Measurements from ENCODE around the gene TRIM66.
"Not testable (repeated sequence)": the region's sequence is repeated elsewhere in the genome, so short reads cannot be mapped to it uniquely, and the experiment has no call there.

Gene TRIM66

GRCh38 chr11:8689726-8690255, 7.3 kb upstream of the TRIM66 start:
- DNase-seq: no peak

DNA sequence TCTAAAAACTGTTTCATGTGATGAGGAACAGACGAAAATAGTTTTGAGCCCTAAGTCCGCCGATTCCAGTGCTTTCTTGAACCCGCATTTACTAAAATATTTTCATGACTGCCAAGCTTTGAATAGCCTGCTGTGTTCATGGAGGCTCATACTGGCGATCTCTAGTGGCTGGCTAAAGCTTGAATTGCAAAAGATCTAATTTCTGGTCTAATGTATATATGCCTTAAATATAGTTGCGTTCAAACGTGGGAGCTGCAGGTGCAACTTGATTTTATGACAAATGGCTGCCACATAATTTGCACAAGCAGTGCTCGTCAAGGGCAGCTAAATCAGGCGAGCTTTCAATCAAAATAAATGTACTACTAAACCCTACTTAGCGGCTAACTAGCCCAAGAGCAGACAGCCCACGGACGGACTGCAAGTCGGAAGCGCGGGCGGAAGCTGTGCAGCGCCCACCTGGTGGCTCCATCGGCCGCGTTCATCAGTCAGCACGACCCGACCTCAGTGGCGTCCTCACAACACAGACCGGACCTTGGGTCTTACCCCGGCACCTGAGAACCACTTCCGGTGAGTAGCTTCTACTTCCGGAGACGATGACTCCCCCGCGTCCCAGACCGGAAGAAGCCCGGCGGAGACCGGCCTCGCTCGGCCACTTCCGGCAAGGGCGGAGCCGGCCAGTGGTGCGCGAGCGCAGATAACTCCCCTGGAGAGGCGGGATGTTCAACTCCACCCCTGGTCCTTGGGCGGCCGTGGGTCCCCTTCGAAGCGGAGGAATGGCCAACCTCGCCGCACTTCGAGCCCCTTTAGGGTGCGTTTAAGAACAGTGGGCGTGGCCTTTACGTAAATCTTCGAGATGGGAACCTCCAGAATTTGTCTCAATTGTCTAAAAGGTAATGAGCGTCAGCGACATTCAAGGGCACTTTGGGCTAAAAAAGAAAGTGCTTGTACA, 6.2 kb upstream of the TRIM66 start:
- DNase-seq: peak; percentile 55 to 93

DNA sequence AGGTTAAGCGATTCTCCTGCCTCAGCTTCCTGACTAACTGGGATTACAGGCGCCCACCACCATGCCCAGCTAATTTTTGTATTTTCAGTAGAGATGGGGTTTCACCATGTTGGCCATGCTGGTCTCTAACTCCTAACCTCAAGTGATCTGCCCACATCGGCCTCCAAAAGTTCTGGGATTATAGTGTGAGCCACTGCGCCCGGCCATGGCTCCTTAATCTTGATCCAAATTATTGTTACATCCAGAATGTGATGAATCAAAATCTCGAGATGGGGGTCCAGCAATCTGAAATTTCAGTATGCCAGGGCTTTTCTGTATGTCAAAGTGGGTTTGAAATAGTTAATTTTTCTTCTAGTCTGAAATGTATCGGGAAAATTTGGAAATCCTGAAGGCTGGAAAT, 3.9 kb upstream of the TRIM66 start:
- no peak for DNase-seq

GRCh38 chr11:8685820-8686219, 3.4 kb upstream of the TRIM66 start:
- DNase-seq: no peak

- DNase-seq: no peak
Measured at GRCh38 chr11:8685306-8685705, 2.8 kb upstream of the TRIM66 start.

DNA sequence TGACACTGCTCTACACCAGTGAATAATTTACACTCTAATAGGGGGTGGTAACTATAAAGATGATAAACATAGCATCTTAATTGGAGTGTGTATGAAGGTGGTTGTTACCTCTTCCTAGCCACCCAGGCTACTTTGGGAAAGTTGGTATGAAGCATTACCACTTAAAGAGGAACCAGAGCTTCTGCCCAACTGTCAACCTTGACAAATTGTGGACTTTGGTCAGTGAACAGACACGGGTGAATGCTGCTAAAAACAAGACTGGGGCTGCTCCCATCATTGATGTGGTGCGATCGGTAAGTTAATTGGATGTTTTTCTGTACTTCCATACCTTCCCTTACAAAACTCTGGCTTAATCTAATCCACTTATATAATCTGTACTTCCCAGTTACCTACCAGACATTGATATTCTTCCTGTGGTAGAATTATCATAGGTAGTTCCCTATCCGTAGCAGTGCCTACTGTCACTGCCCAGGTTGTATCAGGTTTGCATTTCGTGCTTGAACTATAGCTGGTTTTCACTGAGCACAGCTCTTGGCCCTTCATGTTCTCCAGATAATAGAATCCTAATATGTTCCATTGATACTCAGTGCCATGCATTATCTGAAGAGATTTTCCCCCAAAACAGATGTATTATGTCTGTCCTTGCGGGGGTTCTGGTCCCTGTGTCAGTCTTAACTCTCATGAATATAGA, 2.3 kb upstream of the TRIM66 start:
- DNase-seq: no peak

GRCh38 chr11:8683115-8683807, 796 bp upstream of the TRIM66 start:
- no peak for DNase-seq

DNA sequence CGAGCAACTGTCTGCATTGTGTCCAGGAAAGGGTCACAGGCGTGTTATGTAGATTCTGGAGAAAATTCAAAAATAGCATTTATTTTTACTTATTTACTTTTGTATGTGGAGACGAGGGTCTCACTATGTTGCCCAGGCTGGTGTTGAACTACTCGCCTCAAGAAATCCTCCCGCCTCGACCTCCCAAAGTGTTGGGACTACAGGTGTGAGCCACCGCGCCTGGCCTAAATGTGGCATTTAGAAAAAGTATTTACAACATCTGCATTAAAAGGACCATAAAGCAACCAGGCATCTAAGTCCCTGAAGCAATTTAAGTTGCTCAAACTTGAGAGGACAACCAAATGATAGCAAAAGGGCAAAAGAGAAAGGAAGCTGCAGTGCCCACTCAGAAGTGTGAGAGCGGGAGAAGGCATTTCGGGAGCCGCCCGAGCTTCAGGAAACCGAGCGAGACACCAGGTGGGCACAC, 595 bp downstream of the TRIM66 start:
- DNase-seq: no peak

DNA sequence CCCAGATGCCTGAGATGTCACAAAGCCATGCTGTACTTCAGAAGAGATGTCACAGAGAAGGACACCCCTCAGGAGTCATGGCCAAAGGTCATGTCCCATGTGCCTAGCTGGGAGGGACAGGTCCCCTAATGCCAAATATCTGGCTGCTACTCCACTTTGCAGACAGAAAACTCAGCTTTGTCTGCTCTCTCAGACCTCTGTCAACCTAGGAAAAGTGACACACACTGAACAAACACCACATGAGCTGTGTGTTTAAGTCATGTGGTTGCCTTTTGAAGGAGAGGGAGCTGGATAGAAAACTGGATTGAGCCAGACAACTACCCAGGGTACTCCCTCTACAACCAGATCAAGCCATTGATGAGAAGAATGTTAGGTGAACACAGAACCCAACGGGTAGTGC, 3.5 kb downstream of the TRIM66 start:
- no peak for DNase-seq

- no peak for DNase-seq
Measured at GRCh38 chr11:8676458-8676857, 6.0 kb downstream of the TRIM66 start.

GRCh38 chr11:8674859-8675258, 7.6 kb downstream of the TRIM66 start:
- no peak for DNase-seq

DNA sequence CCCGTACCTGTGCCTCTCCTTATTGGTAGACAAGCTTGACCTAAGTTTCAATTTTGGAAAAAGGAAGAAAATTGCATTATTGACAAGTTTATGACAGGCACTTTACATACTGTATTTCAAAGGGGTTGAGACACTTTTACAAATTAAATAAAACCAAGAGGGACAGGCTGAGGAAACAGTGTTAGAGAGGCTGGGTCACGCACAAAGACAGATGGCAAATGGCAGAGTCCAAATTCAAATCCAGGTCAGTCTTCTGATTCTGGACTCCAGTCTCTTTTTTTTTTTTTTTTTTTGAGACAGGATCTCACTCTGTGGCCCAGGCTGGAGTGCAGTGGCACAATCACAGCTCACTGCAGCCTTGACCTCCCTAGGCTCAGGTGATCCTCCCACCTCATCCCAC, 10.1 kb downstream of the TRIM66 start:
- DNase-seq: peak in 1 of 2 experiments; percentile 45

DNA sequence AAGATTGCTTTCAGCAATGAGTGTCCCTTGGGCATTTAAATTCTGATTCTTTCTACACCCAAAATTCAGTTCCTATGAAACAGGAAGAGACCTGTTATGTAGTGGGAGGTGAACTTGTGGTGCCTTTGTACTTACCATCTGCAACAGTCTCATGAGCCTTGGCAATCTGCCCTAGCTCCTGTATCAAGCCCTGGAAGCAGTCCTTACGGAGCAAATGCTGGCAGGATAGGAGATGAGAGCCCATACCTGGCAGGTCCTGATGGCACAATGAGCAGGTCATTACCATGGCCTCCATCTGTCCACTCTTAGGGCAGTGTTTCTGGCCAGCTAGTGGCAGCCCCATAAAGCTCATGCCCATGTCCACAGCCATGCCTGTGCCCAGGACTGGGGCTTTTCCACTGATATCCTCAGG, 10.8 kb downstream of the TRIM66 start:
- peak; percentile 45 to 88 for DNase-seq

DNA sequence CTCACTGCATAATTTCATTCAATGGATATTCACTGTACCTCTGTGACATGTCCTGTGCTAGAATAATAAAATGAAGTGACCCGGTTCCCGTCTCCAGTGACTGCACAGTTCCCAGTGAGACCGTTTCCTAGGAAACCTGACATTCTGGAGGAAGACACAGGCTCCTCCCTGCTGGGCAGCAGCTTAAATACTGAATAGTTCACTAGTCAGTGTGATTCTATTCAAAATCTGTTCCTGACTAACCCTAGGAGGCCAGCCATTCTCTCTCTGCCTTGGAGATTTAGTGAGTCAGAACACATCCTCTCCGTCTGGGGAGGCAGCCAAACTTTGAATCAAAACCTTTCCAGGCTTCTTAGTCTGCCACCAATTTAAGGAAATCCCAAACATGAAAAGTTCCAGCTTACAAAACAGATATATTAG, 11.3 kb downstream of the TRIM66 start:
- peak; percentile 54 to 90 for DNase-seq

- DNase-seq: not testable (repeated sequence)
Measured at GRCh38 chr11:8670081-8670480, 12.4 kb downstream of the TRIM66 start.

GRCh38 chr11:8665222-8665621, 17.2 kb downstream of the TRIM66 start:
- DNase-seq: no peak

DNA sequence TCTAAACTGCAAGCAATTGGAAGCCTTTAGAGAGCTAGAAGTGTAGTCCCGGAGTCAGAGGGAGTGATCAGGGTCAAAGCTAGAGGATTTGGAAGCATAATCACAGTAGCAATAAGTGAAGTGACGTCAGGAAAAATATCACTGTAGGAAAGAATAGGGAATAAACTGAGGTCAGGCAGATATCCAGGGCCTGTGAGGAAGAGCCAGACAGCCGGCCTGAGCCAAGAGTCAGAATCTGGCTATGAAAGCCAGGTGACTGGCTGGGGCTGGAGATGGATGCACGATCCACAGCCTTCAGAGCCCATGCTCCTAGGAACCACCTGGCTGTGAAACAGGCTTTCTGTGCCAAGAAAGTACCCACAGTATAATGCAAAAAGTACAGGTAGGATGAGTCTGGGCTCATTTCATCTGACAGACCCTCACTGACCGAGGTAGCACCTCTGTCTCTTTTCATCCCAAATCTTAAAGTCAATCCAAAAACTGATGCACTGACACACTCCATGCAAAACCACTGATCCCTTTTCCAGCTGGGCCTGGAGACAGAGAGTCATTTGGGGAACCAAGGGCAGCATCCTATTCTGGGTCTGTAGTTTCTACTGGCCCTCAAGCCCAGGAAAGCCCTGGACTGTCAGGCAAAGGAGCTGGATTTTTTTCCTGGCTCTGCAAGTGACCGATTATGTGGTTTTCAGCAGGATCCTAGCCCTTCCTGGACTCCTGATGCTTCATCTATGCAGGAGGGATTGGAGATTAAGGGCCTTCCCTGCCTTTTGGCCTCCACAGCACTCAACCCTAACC, 21.3 kb downstream of the TRIM66 start:
- DNase-seq: no peak

DNA sequence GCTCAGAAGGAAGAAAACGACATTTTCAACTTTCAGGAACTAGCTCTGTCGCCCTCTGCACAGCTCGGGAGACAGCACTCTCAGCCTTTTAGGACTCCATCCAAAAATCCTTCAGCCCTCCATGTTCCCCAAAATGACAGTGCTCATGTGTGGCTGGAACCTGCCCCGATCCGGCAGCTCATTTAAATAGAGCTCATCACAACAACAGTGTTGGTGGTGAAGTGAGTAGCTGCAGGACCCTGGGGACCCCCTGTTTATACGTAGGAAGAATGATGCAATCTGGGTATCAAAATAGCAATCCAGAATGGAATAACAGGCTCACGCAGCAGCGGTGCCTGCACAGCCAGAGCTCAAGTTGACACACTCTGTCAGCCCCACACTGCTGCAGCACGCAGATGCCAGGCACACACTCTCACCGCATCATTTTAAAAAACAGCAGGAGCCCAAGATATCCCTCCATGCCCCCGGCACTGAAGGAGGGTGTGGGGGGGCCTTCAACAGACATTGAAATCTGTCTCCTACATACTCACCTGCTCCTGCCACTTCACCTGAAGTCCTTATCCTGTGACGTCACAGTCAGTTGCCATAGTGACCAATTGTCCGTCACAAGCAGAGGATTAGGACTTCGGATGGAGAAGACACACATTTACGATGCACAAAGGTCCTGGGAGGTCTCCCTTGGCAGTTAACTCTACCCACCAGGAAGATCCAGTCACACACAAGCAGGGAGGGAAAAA, 24.0 kb downstream of the TRIM66 start:
- peak in 1 of 2 experiments; percentile 14 for DNase-seq

DNA sequence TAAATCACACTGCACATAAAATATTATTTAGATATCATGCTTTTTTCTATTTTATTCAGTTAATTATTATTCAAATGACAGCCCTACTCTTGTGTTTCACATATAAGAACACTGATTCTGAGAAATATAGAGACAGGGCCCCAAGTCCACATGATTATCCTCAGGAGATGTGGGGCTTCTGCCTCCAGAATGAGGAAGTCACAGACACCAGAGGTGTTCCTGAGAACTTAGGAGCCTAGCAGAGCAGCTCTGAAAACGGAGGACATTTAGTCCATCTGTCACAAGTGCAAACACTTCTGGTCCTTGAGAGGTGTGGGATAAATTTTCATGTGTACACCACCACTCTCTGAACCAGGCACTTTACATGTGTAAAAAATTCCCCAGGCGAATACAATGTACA, 26.2 kb downstream of the TRIM66 start:
- no peak for DNase-seq

DNA sequence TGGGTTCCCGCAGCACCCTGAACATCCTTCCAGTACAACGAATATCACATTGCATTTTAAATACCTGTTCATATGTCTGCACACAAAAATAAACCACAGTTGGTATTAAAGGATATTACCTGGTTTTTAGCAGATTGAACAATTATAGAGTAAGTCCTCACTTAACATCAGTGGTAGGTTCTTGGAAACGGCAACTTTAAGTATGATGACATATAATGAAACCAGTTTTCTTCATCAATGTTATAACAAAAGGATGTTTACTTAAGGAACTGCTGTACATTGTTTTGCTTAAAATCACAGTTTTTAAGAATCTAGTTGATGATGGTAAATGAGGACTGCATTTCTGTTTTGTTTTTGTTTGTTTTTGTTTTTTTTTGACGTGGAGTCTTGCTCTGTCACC, 28.0 kb downstream of the TRIM66 start:
- no peak for DNase-seq

GRCh38 chr11:8652140-8652539, 30.3 kb downstream of the TRIM66 start:
- no peak for DNase-seq
